Activated CD4-positive, alpha-beta memory T cell treated with anti-CD3 and anti-CD28 coated beads for 36 hours (primary cell): ENCODE results near the gene NRXN2. TPM values are rescaled to one million over a fixed set of nuclear protein-coding genes. Genes with fewer than 3 reads are reported as not detected.
A peak's percentile ranks its signal among the peaks of the same experiment; 100 is the strongest.

Source experiments
- CTCF ChIA-PET: fragments of 350-600 bp; sonication (Branson Sonifier 250); formaldehyde crosslinking; loops from one replicate; lab custom pipeline; 2021; ENCODE audit warnings: antibody characterized with exemption, inconsistent platforms; lab: Charles Lee
- POLR2A ChIA-PET: fragments of 350-600 bp; sonication (Branson Sonifier 250); formaldehyde crosslinking; loops from one replicate; lab custom pipeline; 2021; ENCODE audit warnings: antibody characterized with exemption; lab: Charles Lee
- DNase-seq: peaks from one replicate; pipeline ENCODE4 v3.0.0-alpha.2; 2020
- H3K27ac Mint-ChIP-seq: one replicate; pipeline ENCODE4 v1.8.0; 2021; ENCODE audit warnings: mixed read lengths
- H3K27me3 Mint-ChIP-seq: one replicate; pipeline ENCODE4 v1.8.0; 2021; ENCODE audit warnings: mixed read lengths
- H3K36me3 Mint-ChIP-seq: one replicate; pipeline ENCODE4 v1.8.0; 2021; ENCODE audit warnings: mixed read lengths
- H3K4me1 Mint-ChIP-seq: one replicate; pipeline ENCODE4 v1.8.0; 2021; ENCODE audit warnings: low read depth, mixed read lengths
- H3K4me3 Mint-ChIP-seq: one replicate; pipeline ENCODE4 v1.8.0; 2021; ENCODE audit warnings: mild to moderate bottlenecking, mixed read lengths
- H3K9me3 Mint-ChIP-seq: one replicate; pipeline ENCODE4 v1.8.0; 2021; ENCODE audit warnings: mixed read lengths
- intact Hi-C: fragments of 100-400 bp; cut with micrococcal nuclease; formaldehyde crosslinking; loops from one replicate; pipeline ENCODE4 v1.15.1; 2023
- total RNA-seq, 2 experiments: library from RNA; stranded (reverse); gene quantifications; one replicate each; pipeline ENCODE4 v1.2.3, GENCODE V29; 2021

NRXN2 gene
- total RNA-seq, 2 experiments from 2014 or later, result 0.31 to 0.41 TPM

DNA sequence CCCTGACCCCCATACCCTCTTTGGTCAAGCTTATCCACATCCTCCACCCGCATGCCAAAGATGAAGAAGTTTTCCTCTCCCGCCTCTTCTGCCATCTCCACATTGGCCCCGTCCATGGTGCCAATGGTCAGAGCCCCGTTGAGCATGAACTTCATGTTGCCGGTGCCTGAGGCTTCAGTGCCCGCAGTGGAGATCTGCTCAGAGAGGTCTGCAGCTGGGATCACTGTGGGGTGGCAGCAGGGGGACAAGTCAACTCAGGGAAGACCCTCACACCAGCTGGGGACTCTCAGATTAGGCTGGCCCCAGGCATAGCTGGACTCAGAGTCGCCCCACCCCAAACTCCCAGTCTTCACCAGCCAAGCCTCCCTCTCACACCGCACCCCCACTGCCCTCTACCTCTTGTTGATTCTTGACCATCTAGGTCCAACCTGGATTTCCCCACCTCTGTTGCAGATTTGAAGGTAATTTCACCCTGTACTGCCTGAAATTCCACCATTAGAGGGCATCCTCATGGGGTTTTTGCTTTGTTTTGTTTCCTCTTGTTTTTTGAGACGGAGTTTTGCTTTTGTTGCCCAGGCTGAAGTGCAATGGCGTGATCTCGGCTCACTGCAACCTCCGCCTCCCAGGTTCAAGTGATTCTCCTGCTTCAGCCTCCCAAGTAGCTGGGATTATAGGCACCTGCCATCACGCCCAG lies 27.5 kb upstream of the NRXN2 start:
- no peak for DNase-seq
- ChIA-PET CTCF (no interaction called here), POLR2A (no interaction called here)
- H3K9me3 Mint-ChIP-seq, result no peaks in the 10 kb centered on the region
- H3K4me1 Mint-ChIP-seq, result peaks cover 8% of the 10 kb centered on the region
- H3K27ac Mint-ChIP-seq, result no peak overlapping the region
- H3K27me3 Mint-ChIP-seq, result no peaks in the 10 kb centered on the region
- no peak overlapping the region for H3K4me3 Mint-ChIP-seq
- intact Hi-C loops, result no loop called here
- peaks cover 1% of the 10 kb centered on the region for H3K36me3 Mint-ChIP-seq

DNA sequence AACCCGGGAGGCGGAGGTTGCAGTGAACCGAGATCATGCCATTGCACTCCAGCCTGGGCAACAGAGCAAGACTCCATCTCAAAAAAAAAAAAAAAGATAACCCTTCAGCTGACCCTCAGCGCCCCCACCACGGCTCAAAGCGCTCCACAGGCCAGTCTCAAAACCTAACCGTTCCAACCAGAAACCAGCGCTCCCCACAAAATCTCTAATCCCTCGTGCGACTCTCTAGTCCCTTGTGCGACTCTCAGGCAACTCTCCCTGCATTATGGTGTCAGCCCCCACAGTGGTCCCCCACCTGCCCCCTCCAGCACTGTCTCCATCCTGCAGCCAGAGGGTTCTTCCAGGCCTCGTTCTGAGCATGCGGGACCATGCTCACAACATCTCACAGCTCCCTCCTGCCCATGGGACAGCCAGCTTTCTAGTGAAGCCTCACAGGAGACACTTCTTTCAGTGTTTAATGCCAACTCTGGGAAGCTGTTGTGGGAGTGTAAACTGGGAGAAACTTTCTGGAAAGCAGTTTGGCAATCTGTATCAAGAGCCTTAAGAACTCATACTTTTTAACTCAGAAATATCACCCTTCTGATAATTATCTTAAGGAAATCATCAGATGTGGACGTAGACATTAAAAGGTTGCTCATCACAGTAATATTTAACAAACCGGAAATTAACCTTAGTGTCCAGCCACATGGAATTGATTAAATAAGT lies 25.1 kb upstream of the NRXN2 start:
- peaks cover 20% of the 10 kb centered on the region for H3K4me1 Mint-ChIP-seq
- H3K9me3 Mint-ChIP-seq, result no peaks in the 10 kb centered on the region
- H3K4me3 Mint-ChIP-seq, result no peak overlapping the region
- H3K27me3 Mint-ChIP-seq, result peaks cover 8% of the 10 kb centered on the region
- POLR2A ChIA-PET, result no interaction called here
- intact Hi-C loops, result loop anchor here (10.0 kb wide), 1 partner anchor 367 kb away; the partner anchor contains the start of genes TM7SF2 and ZNHIT2
- no peak for DNase-seq
- H3K27ac Mint-ChIP-seq, result no peak overlapping the region
- peaks cover 3% of the 10 kb centered on the region for H3K36me3 Mint-ChIP-seq
- CTCF ChIA-PET, result interaction anchor here (1.2 to 1.5 kb wide), 3 partner anchors 12 to 60 kb away, joined by 3 to 5 read pairs (median 4); partner anchors contain the start of gene PYGM

DNA sequence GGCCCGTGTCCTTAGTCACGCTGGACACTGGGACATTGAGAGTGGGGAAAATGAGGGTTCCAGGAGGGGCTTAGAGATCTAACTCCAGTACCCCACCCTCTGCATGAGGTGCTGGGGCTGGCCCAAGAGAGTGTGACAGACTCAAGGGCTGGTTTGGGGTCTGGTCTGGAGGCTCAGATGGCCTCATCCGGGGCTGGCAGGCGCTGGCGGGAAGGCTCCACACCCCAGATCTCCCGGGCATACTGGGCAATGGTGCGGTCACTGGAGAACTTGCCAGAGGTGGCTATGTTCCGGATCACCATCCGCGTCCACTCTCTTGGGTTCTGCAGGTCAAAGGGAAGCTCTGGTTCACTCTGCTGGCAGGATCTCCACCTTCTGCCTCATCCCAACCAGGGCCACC lies 23.5 kb upstream of the NRXN2 start:
- ChIA-PET POLR2A (no interaction called here), CTCF (interaction anchor here (1.4 to 1.8 kb wide), 2 partner anchors 21 to 58 kb away, joined by 5 read pairs; no protein-coding TSS in a partner anchor)
- DNase-seq, result no peak
- H3K4me3 Mint-ChIP-seq, result peak overlapping the region; percentile 16
- peaks cover 8% of the 10 kb centered on the region for H3K27me3 Mint-ChIP-seq
- H3K36me3 Mint-ChIP-seq, result peaks cover 1% of the 10 kb centered on the region
- peaks cover 26% of the 10 kb centered on the region for H3K4me1 Mint-ChIP-seq
- peak overlapping the region; percentile 54 for H3K27ac Mint-ChIP-seq
- H3K9me3 Mint-ChIP-seq, result no peaks in the 10 kb centered on the region
- intact Hi-C loops, result loop anchor here (10.0 kb wide), 1 partner anchor 368 kb away; the partner anchor contains the start of genes TM7SF2 and ZNHIT2

DNA sequence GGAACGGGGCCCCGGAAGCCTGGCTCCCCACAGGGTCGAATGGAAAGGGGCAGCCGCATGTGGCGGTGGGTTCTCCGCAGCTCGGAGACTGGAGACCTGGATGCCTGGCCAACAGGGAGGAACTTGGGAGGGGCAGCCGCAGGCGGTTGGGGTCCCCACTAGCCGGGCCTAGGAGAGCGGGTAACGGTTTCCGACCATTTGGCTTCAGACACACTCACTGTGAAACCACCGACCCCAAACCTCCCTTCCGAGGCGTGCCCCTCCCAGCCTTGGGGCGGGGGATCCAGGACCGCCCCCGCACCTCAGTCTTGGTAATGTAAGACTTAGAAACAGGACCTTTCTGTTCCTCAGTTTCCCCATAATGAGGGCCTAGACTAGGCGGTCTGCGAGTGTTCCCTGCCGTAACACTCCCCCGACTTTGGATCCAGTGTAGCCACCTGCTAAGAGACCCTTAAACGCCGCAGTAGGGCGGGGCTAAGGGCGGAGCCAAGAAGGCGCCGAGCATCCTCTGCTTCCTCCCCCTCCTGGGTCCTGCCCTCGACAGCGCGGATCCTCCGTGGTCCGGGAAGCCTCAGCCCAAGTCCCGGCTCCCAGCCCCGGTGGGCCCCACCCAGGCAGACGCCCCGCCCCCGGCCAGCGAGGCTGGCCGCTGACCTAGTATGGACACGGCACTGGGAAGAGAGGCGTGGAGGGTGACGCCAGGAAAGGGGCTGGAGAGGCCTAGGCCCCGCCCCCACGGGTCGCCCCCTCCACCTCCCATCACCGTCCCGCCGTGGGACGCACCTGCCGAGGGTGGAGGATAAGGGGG lies 22.7 kb upstream of the NRXN2 start:
- H3K4me1 Mint-ChIP-seq, result peaks cover 23% of the 10 kb centered on the region
- CTCF ChIA-PET, result interaction anchor here (1.4 to 3.6 kb wide), 3 partner anchors 11 to 65 kb away, joined by 4 to 20 read pairs (median 5); partner anchors contain the start of gene MEN1
- H3K27ac Mint-ChIP-seq, result peak overlapping the region; percentile 70
- peak overlapping the region; percentile 82 for H3K4me3 Mint-ChIP-seq
- POLR2A ChIA-PET, result interaction anchor here (1.7 kb wide), 1 partner anchor 12 kb away, joined by 6 read pairs; no protein-coding TSS in a partner anchor
- H3K27me3 Mint-ChIP-seq, result peaks cover 8% of the 10 kb centered on the region
- no peaks in the 10 kb centered on the region for H3K9me3 Mint-ChIP-seq
- intact Hi-C loops, result loop anchor here (2.0 to 10.0 kb wide), 2 partner anchors 17 to 369 kb away; partner anchors contain the start of genes TM7SF2 and ZNHIT2
- peaks cover 1% of the 10 kb centered on the region for H3K36me3 Mint-ChIP-seq
- peak; percentile 69 for DNase-seq

DNA sequence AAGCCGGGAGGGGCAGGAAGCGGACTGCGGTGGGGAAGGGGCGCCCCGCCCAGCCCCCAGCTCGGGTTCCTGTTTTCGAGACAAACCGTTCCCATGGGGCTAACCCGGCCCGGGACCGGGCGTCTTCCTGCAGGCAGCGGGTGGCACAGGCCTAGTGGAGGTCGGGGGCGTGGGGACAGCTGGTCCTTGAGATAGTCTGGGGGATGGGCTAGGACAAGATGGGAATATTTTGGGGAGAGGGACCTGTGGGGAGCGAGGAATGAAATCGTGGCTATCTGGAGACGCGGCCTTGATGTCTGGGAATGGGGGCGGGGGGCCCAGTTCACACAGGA lies 22.2 kb upstream of the NRXN2 start:
- Mint-ChIP-seq H3K4me1 (peaks cover 24% of the 10 kb centered on the region), H3K4me3 (peak overlapping the region; percentile 82), H3K36me3 (peaks cover 1% of the 10 kb centered on the region), H3K27ac (peak overlapping the region; percentile 70), H3K27me3 (peaks cover 8% of the 10 kb centered on the region), H3K9me3 (no peaks in the 10 kb centered on the region)
- ChIA-PET CTCF (interaction anchor here (1.2 to 3.6 kb wide), 3 partner anchors 11 to 66 kb away, joined by 3 to 20 read pairs (median 4); partner anchors contain the start of gene MEN1), POLR2A (interaction anchor here (1.3 to 1.7 kb wide), 2 partner anchors 12 to 15 kb away, joined by 6 read pairs; partner anchors contain the start of gene PYGM)
- DNase-seq, result peak; percentile 80
- intact Hi-C loops, result loop anchor here (2.0 to 10.0 kb wide), 2 partner anchors 18 to 370 kb away; partner anchors contain the start of genes TM7SF2 and ZNHIT2

DNA sequence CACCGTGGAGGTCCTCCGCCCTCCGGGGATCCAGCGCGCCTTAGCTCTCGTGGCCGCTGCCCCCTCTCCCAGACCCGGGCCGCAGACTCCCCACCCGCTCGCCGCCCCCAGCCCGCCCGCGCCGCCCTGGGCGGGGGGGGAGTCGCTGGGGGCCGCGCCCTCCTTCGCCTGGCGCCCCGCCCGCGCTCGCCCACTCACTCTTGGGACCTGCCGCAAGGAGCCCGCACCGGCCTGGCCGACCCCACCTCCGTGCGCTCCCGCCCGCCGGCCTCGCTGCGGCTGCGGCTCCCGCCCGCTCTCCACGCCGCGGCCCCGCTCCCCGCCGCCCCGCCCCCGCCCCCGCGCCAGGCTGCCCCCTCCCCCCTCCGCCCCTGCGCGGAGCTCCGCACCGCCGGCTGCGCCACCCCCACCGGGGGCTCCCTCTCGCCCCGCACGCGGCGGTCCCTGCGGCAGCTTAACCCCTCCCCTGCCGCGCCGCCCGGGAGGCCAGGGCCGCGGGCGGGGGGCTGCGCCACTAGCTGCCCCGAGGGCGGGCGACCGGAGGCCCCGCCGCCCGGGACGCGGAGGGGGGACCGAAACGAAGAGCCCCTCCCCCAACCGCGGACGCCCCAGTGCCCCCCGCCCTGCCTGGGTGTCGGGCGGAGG lies 21.7 kb upstream of the NRXN2 start:
- CTCF ChIA-PET, result interaction anchor here (0.7 to 7.2 kb wide), 15 partner anchors 10 to 440 kb away, joined by 3 to 45 read pairs (median 4); partner anchors contain the start of genes MAP4K2 and MEN1
- DNase-seq, result peak; percentile 41
- intact Hi-C loops, result loop anchor here (2.0 to 10.0 kb wide), 2 partner anchors 18 to 370 kb away; partner anchors contain the start of genes TM7SF2 and ZNHIT2
- Mint-ChIP-seq H3K4me1 (peaks cover 25% of the 10 kb centered on the region), H3K27me3 (peaks cover 8% of the 10 kb centered on the region), H3K4me3 (peak overlapping the region; percentile 82), H3K27ac (no peak overlapping the region), H3K9me3 (no peaks in the 10 kb centered on the region), H3K36me3 (peaks cover 1% of the 10 kb centered on the region)
- POLR2A ChIA-PET, result interaction anchor here (0.7 to 1.7 kb wide), 5 partner anchors 11 to 56 kb away, joined by 3 to 6 read pairs (median 6); partner anchors contain the start of gene PYGM

DNA sequence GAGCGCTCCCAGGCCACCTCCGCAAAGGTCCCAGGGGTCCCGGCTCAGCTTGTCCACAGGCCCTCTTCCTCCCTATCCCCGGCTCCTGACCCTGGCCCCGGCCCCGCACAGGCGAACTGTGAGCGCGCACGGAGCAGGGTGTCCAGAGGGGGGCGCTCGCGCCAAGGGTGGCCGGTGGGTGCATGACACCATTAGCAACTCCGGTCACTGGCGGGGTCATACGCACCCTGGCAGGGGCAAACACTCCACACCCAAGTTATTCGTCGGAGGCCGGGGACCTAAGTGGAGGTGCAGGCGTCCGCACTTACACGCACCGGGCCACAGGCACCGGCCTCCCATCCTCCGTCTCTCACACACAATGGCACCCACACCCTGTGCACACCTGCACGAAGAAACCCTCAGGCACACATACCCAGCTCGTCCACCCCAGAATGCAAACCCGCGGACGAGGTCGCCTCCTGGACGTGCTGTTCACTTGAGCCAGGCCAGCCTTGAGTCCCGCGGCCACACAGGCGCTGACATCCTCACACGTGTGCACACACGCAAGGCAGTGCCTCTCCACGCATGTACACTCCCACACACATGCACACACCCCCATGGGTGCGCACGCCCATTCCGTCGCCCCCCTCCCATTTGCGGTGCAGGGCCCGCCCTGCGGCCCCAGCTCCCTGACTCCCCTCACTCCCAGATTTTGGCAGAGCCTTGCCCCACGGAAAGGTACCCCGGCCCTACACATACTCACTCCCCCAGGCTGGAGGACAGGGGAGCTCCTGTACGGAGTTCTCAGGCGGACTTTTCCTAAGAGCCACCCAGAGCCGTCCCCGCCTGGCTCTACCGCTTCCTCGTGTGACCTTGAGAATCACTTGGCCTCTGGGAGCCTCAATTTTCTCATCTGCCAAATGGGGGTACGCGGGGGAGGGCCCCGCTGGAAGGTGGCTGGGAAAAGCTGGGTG lies 20.9 kb upstream of the NRXN2 start, which contains the start of gene RASGRP2:
Gene RASGRP2, minus strand, starts transcription at position 552 of the 953 bp plus-strand sequence. CDS start 1,276 bp downstream, outside the sequence.
- Mint-ChIP-seq H3K4me3 (peak within 1 kb of the TSS; percentile 81), H3K27me3 (peaks cover 8% of the 10 kb centered on the region), H3K9me3 (no peaks in the 10 kb centered on the region), H3K4me1 (peaks cover 25% of the 10 kb centered on the region), H3K36me3 (peaks cover 1% of the 10 kb centered on the region), H3K27ac (peak within 1 kb of the TSS; percentile 68)
- ChIA-PET CTCF (interaction anchor here (0.7 to 7.2 kb wide), 25 partner anchors 9 to 439 kb away, joined by 3 to 45 read pairs (median 4); partner anchors contain the start of genes MAP4K2, MEN1, PRDX5 and PYGM), POLR2A (interaction anchor here (0.7 to 1.7 kb wide), 5 partner anchors 11 to 55 kb away, joined by 3 to 6 read pairs (median 6); partner anchors contain the start of gene PYGM)
- DNase-seq, result peak; percentile 90
- intact Hi-C loops, result loop anchor here (1.0 to 10.0 kb wide), 5 partner anchors 19 to 371 kb away; partner anchors contain the start of genes MEN1, NRXN2, SF1 and TM7SF2

DNA sequence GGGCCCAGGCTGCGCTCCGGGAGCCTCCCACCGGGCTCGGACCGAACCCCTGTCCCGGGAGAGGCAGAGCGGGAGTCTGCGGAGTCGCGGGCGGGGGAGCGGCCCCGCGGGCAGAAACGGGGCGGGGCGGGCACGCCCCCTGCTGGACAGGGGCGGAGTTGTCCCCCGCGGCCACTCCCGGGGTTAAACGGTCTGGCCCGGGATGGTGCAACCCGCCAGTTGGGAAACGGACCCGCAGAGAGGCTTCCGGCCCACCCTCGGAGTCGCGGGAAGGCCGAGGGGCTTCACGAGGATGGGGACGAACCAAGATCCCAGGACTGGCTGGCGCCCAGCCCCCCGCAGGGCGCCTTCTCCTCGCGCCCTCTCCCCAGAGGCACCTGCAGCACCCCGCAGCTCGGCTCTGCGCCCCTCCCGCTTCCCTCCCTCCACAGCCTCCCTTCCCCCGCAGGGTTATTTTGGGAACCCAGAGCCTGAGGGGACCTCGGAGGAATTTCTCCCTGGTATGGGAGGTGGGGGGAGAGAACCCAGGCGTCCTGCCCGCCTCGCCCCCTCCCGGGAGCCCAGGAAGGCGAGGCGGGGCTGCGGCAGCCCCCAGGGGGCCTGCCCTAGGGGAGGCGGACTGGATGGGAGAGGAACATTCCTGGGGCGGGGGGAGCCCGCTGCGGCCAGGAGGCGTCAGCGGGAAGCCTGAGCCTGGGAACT lies 20.0 kb upstream of the NRXN2 start:
- intact Hi-C loops, result loop anchor here (1.0 to 10.0 kb wide), 5 partner anchors 20 to 372 kb away; partner anchors contain the start of genes MEN1, NRXN2, SF1 and TM7SF2
- CTCF ChIA-PET, result interaction anchor here (0.6 to 7.2 kb wide), 18 partner anchors 8 to 425 kb away, joined by 3 to 45 read pairs (median 5); partner anchors contain the start of genes PRDX5 and PYGM
- Mint-ChIP-seq H3K27me3 (peaks cover 8% of the 10 kb centered on the region), H3K4me3 (peak overlapping the region; percentile 37), H3K27ac (no peak overlapping the region), H3K4me1 (peaks cover 25% of the 10 kb centered on the region), H3K9me3 (no peaks in the 10 kb centered on the region), H3K36me3 (peaks cover 1% of the 10 kb centered on the region)
- DNase-seq, result peak; percentile 84
- POLR2A ChIA-PET, result no interaction called here
